ENCODE results near the gene ZSCAN25.
"Not testable (repeated sequence)": the region's sequence is repeated elsewhere in the genome, so short reads cannot be mapped to it uniquely, and the experiment has no call there.

ZSCAN25 gene

GRCh38 chr7:99616359-99617191, at the start of gene ZSCAN25:
TSS of gene ZSCAN25 (plus strand) at chr7:99616946. CDS start at chr7:99619607, 2,661 bp downstream.
- peak; percentile 78 for DNase-seq (ENCODE audit: low read depth, low spot score)
- peak; percentile 81 for TF ChIP-seq FOXP2 (optimal IDR thresholded peaks at IDR 0.05; ENCODE audit: control extremely low read depth, extremely low read length, insufficient read depth)
- peak; percentile 94 for TF ChIP-seq POLR2AphosphoS5 (IDR thresholded peaks at IDR 0.05; ENCODE audit: borderline replicate concordance, low read depth, low read length)
- no peak for TF ChIP-seq EZH2 (IDR thresholded peaks at IDR 0.05)
- H3K9me3 ChIP-seq (ENCODE audit: low read depth, low read length) = no peaks in the 10 kb centered on the region
- H3K4me3 ChIP-seq = peak within 1 kb of the TSS; percentile 99
- peaks cover 35% of the 10 kb centered on the region for H3K36me3 ChIP-seq (ENCODE audit: insufficient read depth, low read length)
- peak within 1 kb of the TSS; percentile 97 for H3K9ac ChIP-seq (ENCODE audit: insufficient read length)
- H3K27ac ChIP-seq = peak within 1 kb of the TSS; percentile 66; the same call in 1 of the 2 replicates

DNA sequence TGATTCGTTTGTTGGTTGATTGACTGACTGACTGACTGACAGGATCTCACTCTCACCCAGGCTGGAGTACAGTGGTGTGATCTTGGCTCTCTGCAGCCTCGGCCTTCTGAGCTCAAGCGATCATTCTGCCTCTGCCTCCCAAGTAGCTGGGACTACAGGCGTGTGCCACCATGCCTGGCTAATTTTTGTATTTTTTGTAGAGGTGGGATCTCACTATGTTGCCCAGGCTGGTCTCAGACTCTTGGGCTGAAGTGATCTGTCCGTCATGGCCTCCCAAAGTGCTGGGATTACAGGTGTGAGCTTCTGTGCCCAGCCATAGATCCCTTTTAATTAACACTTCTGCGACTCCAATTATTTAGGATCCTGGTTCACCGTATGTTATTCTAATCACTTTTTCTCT, 48.0 kb upstream of the ZSCAN25 start:
- not testable (repeated sequence) for H3K27ac ChIP-seq; DNase-seq (ENCODE audit: low read depth, low spot score); H3K9ac ChIP-seq (ENCODE audit: insufficient read length); H3K9me3 ChIP-seq (ENCODE audit: low read depth, low read length); H3K4me3 ChIP-seq
- peaks cover 73% of the 10 kb centered on the region for H3K36me3 ChIP-seq (ENCODE audit: insufficient read depth, low read length)

DNA sequence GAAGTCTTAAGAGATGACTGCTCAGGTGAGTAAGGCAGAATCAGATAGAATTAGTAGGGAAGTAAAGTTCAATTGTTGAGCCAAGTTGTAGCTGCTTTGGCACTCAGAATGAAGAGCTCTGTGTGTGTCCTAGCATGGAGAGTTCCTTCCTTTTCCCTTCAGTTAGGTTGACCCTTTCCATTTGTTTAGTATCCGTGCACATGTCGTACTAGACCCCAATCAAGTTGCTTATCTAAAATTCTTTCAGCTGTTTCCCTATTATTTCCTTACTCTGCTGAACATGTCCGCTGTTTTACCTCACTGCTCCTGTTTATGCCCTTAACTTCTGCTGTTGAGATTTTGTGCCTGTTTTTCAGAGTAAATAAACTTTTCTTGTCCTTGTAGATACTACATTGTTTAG, 45.0 kb upstream of the ZSCAN25 start:
- Histone ChIP-seq H3K4me3 (no peak overlapping the region), H3K36me3 (ENCODE audit: insufficient read depth, low read length) (peaks cover 51% of the 10 kb centered on the region), H3K9ac (ENCODE audit: insufficient read length) (no peak overlapping the region), H3K27ac (no peak overlapping the region), H3K9me3 (ENCODE audit: low read depth, low read length) (no peaks in the 10 kb centered on the region)
- DNase-seq (ENCODE audit: low read depth, low spot score) = no peak
- TF ChIP-seq FOXP2 (optimal IDR thresholded peaks at IDR 0.05; ENCODE audit: control extremely low read depth, extremely low read length, insufficient read depth) = no peak

- Histone ChIP-seq H3K9ac (ENCODE audit: insufficient read length) (no peak overlapping the region), H3K4me3 (no peak overlapping the region), H3K36me3 (ENCODE audit: insufficient read depth, low read length) (peaks cover 51% of the 10 kb centered on the region), H3K9me3 (ENCODE audit: low read depth, low read length) (no peaks in the 10 kb centered on the region), H3K27ac (no peak overlapping the region)
- TF ChIP-seq EZH2 (IDR thresholded peaks at IDR 0.05) (no peak), POLR2AphosphoS5 (IDR thresholded peaks at IDR 0.05; ENCODE audit: borderline replicate concordance, low read depth, low read length) (no peak)
- no peak for DNase-seq (ENCODE audit: low read depth, low spot score)
Measured at GRCh38 chr7:99573257-99573656, 43.5 kb upstream of the ZSCAN25 start.

- H3K9me3 ChIP-seq (ENCODE audit: low read depth, low read length) = no peaks in the 10 kb centered on the region
- no peak overlapping the region for H3K9ac ChIP-seq (ENCODE audit: insufficient read length)
- H3K36me3 ChIP-seq (ENCODE audit: insufficient read depth, low read length) = peaks cover 28% of the 10 kb centered on the region
- DNase-seq (ENCODE audit: low read depth, low spot score) = no peak
- 0 out of 2 replicates have a peak overlapping the region, but pooled peaks have one; percentile 8 for H3K27ac ChIP-seq
- H3K4me3 ChIP-seq = no peak overlapping the region
- TF ChIP-seq POLR2AphosphoS5 (IDR thresholded peaks at IDR 0.05; ENCODE audit: borderline replicate concordance, low read depth, low read length) (no peak), FOXP2 (optimal IDR thresholded peaks at IDR 0.05; ENCODE audit: control extremely low read depth, extremely low read length, insufficient read depth) (no peak), EZH2 (IDR thresholded peaks at IDR 0.05) (no peak)
Measured at GRCh38 chr7:99576251-99576650, 40.5 kb upstream of the ZSCAN25 start.

GRCh38 chr7:99579281-99579955, 37.3 kb upstream of the ZSCAN25 start:
- Histone ChIP-seq H3K9ac (ENCODE audit: insufficient read length) (no peak overlapping the region), H3K4me3 (peak overlapping the region; percentile 81), H3K9me3 (ENCODE audit: low read depth, low read length) (no peaks in the 10 kb centered on the region), H3K36me3 (ENCODE audit: insufficient read depth, low read length) (no peaks in the 10 kb centered on the region), H3K27ac (no peak overlapping the region)
- no peak for TF ChIP-seq EZH2 (IDR thresholded peaks at IDR 0.05)
- TF ChIP-seq FOXP2 (optimal IDR thresholded peaks at IDR 0.05; ENCODE audit: control extremely low read depth, extremely low read length, insufficient read depth) = no peak
- TF ChIP-seq POLR2AphosphoS5 (IDR thresholded peaks at IDR 0.05; ENCODE audit: borderline replicate concordance, low read depth, low read length) = no peak
- no peak for DNase-seq (ENCODE audit: low read depth, low spot score)

DNA sequence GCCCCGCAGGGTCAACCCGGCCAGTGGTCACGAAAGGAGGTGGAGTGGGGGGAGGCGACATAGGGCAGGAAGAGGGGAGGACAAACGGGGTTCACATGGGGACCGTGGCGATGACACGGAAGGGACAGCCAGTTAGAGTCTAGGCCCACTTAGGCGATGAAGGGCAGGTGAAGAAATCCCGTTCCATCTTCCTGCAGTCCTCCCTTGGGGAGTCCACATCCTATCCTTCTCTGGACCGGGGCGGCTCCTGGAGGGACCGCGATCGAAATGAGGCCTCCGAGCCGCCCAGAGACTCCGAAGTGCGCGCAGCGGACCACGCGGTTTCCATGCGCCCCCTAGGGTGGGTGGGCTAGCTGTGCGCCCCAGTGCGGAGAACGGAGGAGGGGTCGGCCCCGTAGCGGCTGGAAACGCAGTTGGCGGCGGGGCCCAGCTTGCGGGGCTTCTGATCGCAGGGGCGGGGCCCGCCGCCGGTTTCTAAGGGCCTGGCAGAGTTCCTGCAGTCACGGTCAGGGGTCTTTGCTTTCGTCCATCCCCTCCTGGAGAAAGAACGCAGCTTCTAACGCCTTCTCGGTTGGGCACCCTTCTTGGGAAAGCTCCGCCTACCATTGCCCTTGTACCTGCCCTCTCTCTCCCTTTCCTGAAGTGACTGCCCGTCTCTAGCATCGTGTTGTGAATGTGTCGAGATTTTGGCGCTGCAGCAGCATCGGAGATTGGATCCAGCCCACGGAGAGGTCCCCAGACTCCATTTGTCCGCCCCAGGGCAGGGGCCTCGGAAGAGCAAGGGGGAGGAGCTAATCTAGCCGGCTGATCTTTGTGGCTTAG, 36.6 kb upstream of the ZSCAN25 start:
- H3K9me3 ChIP-seq (ENCODE audit: low read depth, low read length) = no peaks in the 10 kb centered on the region
- no peak for DNase-seq (ENCODE audit: low read depth, low spot score)
- H3K36me3 ChIP-seq (ENCODE audit: insufficient read depth, low read length) = no peaks in the 10 kb centered on the region
- no peak overlapping the region for H3K27ac ChIP-seq
- peak overlapping the region; percentile 81 for H3K4me3 ChIP-seq
- TF ChIP-seq FOXP2 (optimal IDR thresholded peaks at IDR 0.05; ENCODE audit: control extremely low read depth, extremely low read length, insufficient read depth) (no peak), EZH2 (IDR thresholded peaks at IDR 0.05) (no peak), POLR2AphosphoS5 (IDR thresholded peaks at IDR 0.05; ENCODE audit: borderline replicate concordance, low read depth, low read length) (no peak; the same call in 1 of the 2 replicates)
- H3K9ac ChIP-seq (ENCODE audit: insufficient read length) = peak overlapping the region; percentile 53

- DNase-seq (ENCODE audit: low read depth, low spot score); H3K27ac ChIP-seq; H3K9me3 ChIP-seq (ENCODE audit: low read depth, low read length); H3K36me3 ChIP-seq (ENCODE audit: insufficient read depth, low read length): not testable (repeated sequence)
- Histone ChIP-seq H3K9ac (ENCODE audit: insufficient read length) (peak overlapping the region; percentile 53), H3K4me3 (peak overlapping the region; percentile 81)
Measured at GRCh38 chr7:99580778-99581332, 35.9 kb upstream of the ZSCAN25 start.

All from SK-N-MC (cell line).